Parathyroid adenoma (tissue), 2 donors: ENCODE results near the gene IGF1R.

Source experiments
- H2AFZ ChIP-seq: fragments of 300-600 bp; sonication (generic); one replicate; pipeline ENCODE4 v1.7.0; 2017; ENCODE audit warnings: antibody characterized with exemption, mild to moderate bottlenecking
- H3K27ac ChIP-seq: fragments of 300-600 bp; sonication (generic); one replicate; pipeline ENCODE4 v1.7.0; 2017
- H3K27me3 ChIP-seq: fragments of 300-600 bp; sonication (generic); one replicate; pipeline ENCODE4 v1.7.0; 2017; ENCODE audit warnings: low read length; ENCODE audit not compliant: control insufficient read depth, insufficient read depth
- H3K36me3 ChIP-seq: fragments of 300-600 bp; sonication (generic); one replicate; pipeline ENCODE4 v1.7.0; 2017; ENCODE audit warnings: low read length; ENCODE audit not compliant: control insufficient read depth, insufficient read depth
- H3K4me1 ChIP-seq: fragments of 300-600 bp; sonication (generic); one replicate; pipeline ENCODE4 v1.7.0; 2017; ENCODE audit warnings: control low read depth
- H3K4me2 ChIP-seq: fragments of 300-600 bp; sonication (generic); one replicate; pipeline ENCODE4 v1.7.0; 2017; ENCODE audit warnings: low read length
- H3K4me3 ChIP-seq: fragments of 300-600 bp; sonication (generic); one replicate; pipeline ENCODE4 v1.7.0; 2017; ENCODE audit warnings: low read depth, low read length
- H3K79me2 ChIP-seq: fragments of 300-600 bp; sonication (generic); one replicate; pipeline ENCODE4 v1.7.0; 2017; ENCODE audit warnings: control low read depth
- H3K9ac ChIP-seq: fragments of 300-600 bp; sonication (generic); one replicate; pipeline ENCODE4 v1.7.0; 2017; ENCODE audit warnings: mild to moderate bottlenecking
- H3K9me3 ChIP-seq: fragments of 300-600 bp; sonication (generic); one replicate; pipeline ENCODE4 v1.7.0; 2017; ENCODE audit warnings: low read length; ENCODE audit not compliant: control insufficient read depth
- CTCF ChIP-seq: fragments of 300-600 bp; sonication (generic); IDR thresholded peaks from one replicate; pipeline ENCODE4 v1.7.0; 2017; ENCODE audit warnings: antibody characterized with exemption, mild to moderate bottlenecking
- donor health status: primary hyperparathyroidism.

IGF1R gene

GRCh38 chr15:98812716-98813446 lies 164.5 kb downstream of the IGF1R start:
- Histone ChIP-seq H3K27me3 (no peaks in the 10 kb centered on the region), H3K36me3 (no peaks in the 10 kb centered on the region), H3K4me1 (no peaks in the 10 kb centered on the region), H3K4me2 (no peak overlapping the region), H3K9ac (no peak overlapping the region), H3K9me3 (no peaks in the 10 kb centered on the region), H3K27ac (no peak overlapping the region), H3K79me2 (peaks cover 8% of the 10 kb centered on the region), H2AFZ (no peak overlapping the region), H3K4me3 (no peak overlapping the region)
- TF ChIP-seq CTCF: no peak

DNA sequence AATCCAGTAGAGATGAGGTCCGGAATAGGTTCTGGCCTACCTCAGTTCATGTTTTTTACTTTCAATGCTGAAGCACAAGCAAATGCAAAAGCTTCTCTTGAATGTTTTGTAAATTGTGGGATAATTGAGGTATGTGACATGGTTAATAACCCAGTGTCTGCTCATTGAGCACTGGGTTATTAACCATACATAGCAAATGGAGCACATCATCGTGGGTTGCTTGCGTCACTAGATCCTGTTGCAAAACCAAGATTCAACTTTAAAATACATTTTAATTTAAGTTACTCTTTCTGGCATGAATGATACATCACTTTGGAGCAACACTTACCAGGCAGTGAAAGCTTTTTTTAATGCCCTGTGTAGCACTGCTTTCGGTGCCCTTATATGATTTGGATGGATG lies 165.6 kb downstream of the IGF1R start:
- no peaks in the 10 kb centered on the region for H3K4me1 ChIP-seq

DNA sequence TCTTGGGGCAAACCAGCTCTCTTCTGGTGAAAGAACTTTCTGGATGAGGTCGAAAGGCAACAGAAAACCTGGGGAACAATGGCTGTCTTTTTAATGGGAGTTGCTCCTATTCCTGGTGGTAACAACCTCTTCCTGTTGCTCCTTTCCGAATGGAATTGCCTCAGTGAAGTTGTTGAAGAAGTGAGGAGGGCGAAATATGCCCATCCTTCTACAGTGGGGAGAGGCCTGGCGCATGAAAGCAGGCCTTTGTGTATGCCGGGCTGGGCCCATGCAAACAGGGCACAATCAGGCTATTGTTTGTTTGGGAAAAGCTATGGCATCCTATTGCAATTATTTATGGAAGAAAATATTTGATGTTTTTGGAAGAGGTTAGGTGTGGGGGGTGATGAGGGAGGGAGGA lies 166.9 kb downstream of the IGF1R start:
- no peak overlapping the region for H3K27ac ChIP-seq

More for the DNA sequence above, 165.6 kb downstream of the IGF1R start:
- Histone ChIP-seq H2AFZ (no peak overlapping the region), H3K9me3 (no peaks in the 10 kb centered on the region), H3K4me3 (no peak overlapping the region), H3K36me3 (no peaks in the 10 kb centered on the region), H3K9ac (no peak overlapping the region), H3K4me2 (no peak overlapping the region), H3K27ac (no peak overlapping the region), H3K79me2 (peaks cover 8% of the 10 kb centered on the region), H3K27me3 (no peaks in the 10 kb centered on the region)
- TF ChIP-seq CTCF: no peak

DNA sequence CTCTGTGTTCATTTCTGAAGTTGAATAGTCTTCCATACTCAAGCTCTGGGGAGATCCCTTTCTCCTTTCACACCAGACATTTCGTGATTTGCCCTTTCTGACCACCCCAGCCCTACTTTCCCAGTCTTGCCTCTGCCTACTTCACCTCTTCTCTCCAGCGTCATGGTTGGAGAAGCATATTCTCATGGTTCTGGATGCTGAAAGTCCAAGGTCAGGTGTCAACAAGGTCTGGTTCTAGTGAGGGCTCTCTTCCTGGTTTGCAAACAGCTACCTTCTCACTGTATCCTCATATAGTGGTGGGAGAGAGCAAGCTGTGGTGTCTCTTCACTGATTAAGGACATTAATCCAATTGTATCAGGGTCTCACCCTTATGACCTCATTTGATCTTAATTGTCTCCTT lies 169.4 kb downstream of the IGF1R start:
- H3K4me1 ChIP-seq: no peaks in the 10 kb centered on the region
- H3K27ac ChIP-seq: no peak overlapping the region
- no peak overlapping the region for H3K4me2 ChIP-seq
- H3K4me3 ChIP-seq: no peak overlapping the region
- no peak for TF ChIP-seq CTCF
- H3K36me3 ChIP-seq: no peaks in the 10 kb centered on the region
- no peak overlapping the region for H3K9ac ChIP-seq
- H3K79me2 ChIP-seq: peaks cover 6% of the 10 kb centered on the region
- no peaks in the 10 kb centered on the region for H3K27me3 ChIP-seq
- no peaks in the 10 kb centered on the region for H3K9me3 ChIP-seq
- H2AFZ ChIP-seq: no peak overlapping the region

More for the DNA sequence above, 166.9 kb downstream of the IGF1R start:
- Histone ChIP-seq H2AFZ (no peak overlapping the region), H3K4me3 (no peak overlapping the region), H3K4me1 (no peaks in the 10 kb centered on the region), H3K4me2 (no peak overlapping the region), H3K36me3 (no peaks in the 10 kb centered on the region), H3K9me3 (no peaks in the 10 kb centered on the region), H3K9ac (no peak overlapping the region), H3K27me3 (no peaks in the 10 kb centered on the region), H3K79me2 (peaks cover 8% of the 10 kb centered on the region)
- TF ChIP-seq CTCF: no peak

DNA sequence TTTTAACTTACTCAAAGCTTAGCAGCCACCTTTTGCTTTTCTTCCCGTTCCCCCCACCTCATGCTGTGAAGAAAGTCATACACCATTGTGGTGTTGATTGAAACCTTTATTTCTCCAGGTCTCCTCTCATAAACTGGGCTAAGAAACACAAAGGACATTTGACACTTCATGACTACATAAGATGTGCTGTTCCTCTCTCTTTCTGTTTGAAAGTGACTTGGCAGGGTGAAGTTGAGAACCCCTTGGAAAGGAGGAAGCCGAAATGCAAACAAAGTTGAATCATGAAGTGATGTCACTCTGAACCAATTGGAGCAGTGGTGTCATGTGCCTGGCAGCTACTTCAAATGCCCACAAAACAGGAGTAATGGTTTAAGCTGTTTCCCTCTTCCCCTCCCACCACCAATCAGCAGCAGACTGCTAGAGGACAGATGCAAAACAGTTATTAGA lies 174.7 kb downstream of the IGF1R start:
- no peak overlapping the region for H3K4me2 ChIP-seq
- no peak for TF ChIP-seq CTCF
- no peaks in the 10 kb centered on the region for H3K4me1 ChIP-seq
- H3K9ac ChIP-seq: no peak overlapping the region
- no peak overlapping the region for H3K4me3 ChIP-seq
- no peaks in the 10 kb centered on the region for H3K27me3 ChIP-seq
- H3K36me3 ChIP-seq: no peaks in the 10 kb centered on the region
- H3K9me3 ChIP-seq: no peaks in the 10 kb centered on the region
- no peak overlapping the region for H2AFZ ChIP-seq
- H3K27ac ChIP-seq: no peak overlapping the region
- H3K79me2 ChIP-seq: no peaks in the 10 kb centered on the region
